PC-3 (cell line): ENCODE results near the gene OGDH. TPM values are rescaled to one million over a fixed set of nuclear protein-coding genes. Genes with fewer than 3 reads are reported as not detected.
A peak's percentile ranks its signal among the peaks of the same experiment; 100 is the strongest.
"Not testable (repeated sequence)": the region's sequence is repeated elsewhere in the genome, so short reads cannot be mapped to it uniquely, and the experiment has no call there.

Experiments
- ATAC-seq: fragments of 200-7000 bp; cut with Tn5 transposase; 2 replicates; pipeline ENCODE4 v1.9.1; 2020; ENCODE audit warnings: mild to moderate bottlenecking, moderate library complexity
- BruUV-seq: library from RNA; stranded (reverse); fragments of 400-500 nt; replicated peaks from 2 replicates; lab custom pipeline; 2021; lab: Mats Ljungman, UMichigan
- CTCF ChIA-PET: fragments of 300-600 bp; sonication (Branson Sonifier 250); formaldehyde crosslinking; loops from one replicate; lab custom pipeline; 2022; ENCODE audit warnings: antibody characterized with exemption; lab: Charles Lee
- POLR2A ChIA-PET: fragments of 300-600 bp; sonication (Branson Sonifier 250); formaldehyde crosslinking; loops from one replicate; lab custom pipeline; 2022; ENCODE audit warnings: antibody characterized with exemption; ENCODE audit not compliant: unreplicated experiment; lab: Charles Lee
- DNase-seq: peaks from one replicate; pipeline ENCODE4 v3.0.0-alpha.2; 2015
- H2AFZ ChIP-seq: fragments of 300-600 bp; sonication (generic); 2 replicates; pipeline ENCODE4 v1.6.0; 2016; ENCODE audit warnings: antibody characterized with exemption, low read length
- H3F3A ChIP-seq: fragments of 300-600 bp; sonication (generic); one replicate; pipeline ENCODE4 v1.6.0; 2017; ENCODE audit warnings: antibody characterized with exemption, low read length, control low read depth, mild to moderate bottlenecking; ENCODE audit not compliant: unreplicated experiment
- H3K27ac ChIP-seq: fragments of 300-600 bp; sonication (generic); 2 replicates; pipeline ENCODE4 v1.5.1; 2016; ENCODE audit warnings: mild to moderate bottlenecking, low read length
- H3K27me3 ChIP-seq: fragments of 300-600 bp; sonication (generic); 2 replicates; pipeline ENCODE4 v1.6.1; 2016; ENCODE audit warnings: low read length, mixed read lengths
- H3K36me3 ChIP-seq: fragments of 300-600 bp; sonication (generic); 2 replicates; pipeline ENCODE4 v1.6.1; 2016; ENCODE audit warnings: low read depth, mixed run types, low read length, mixed read lengths
- H3K4me1 ChIP-seq: fragments of 300-600 bp; sonication (generic); 2 replicates; pipeline ENCODE4 v1.5.1; 2016; ENCODE audit warnings: low read length; ENCODE audit not compliant: insufficient read depth
- H3K4me2 ChIP-seq: fragments of 300-600 bp; sonication (generic); 2 replicates; pipeline ENCODE4 v1.6.0; 2016; ENCODE audit warnings: low read length
- H3K4me3 ChIP-seq: fragments of 300-600 bp; sonication (generic); 2 replicates; pipeline ENCODE4 v1.5.1; 2016; ENCODE audit warnings: mild to moderate bottlenecking, low read length, mixed read lengths
- H3K79me2 ChIP-seq: fragments of 300-600 bp; sonication (generic); 2 replicates; pipeline ENCODE4 v1.6.1; 2017; ENCODE audit warnings: low read length, mixed read lengths
- H3K9ac ChIP-seq: fragments of 300-600 bp; sonication (generic); 2 replicates; pipeline ENCODE4 v1.6.0; 2016; ENCODE audit warnings: mild to moderate bottlenecking, low read length
- H3K9me2 ChIP-seq: fragments of 300-600 bp; sonication (generic); replicated peaks from 2 replicates; pipeline ENCODE4 v1.6.1; 2016; ENCODE audit warnings: mixed run types, low read length, mixed read lengths
- H3K9me3 ChIP-seq: fragments of 300-600 bp; sonication (generic); 2 replicates; pipeline ENCODE4 v1.6.1; 2016; ENCODE audit warnings: low read length, mixed read lengths
- H4K20me1 ChIP-seq: fragments of 300-600 bp; sonication (generic); 2 replicates; pipeline ENCODE4 v1.6.1; 2016; ENCODE audit warnings: low read length, mixed read lengths
- CTCF ChIP-seq: fragments of 300-600 bp; sonication (generic); conservative IDR thresholded peaks from 2 replicates; pipeline ENCODE4 v1.5.1; 2017; ENCODE audit warnings: antibody characterized with exemption, low read depth, mild to moderate bottlenecking, low read length
- EZH2 ChIP-seq: fragments of 300-600 bp; sonication (generic); IDR thresholded peaks from one replicate; pipeline ENCODE4 v1.6.1; 2017; ENCODE audit warnings: antibody characterized with exemption, mild to moderate bottlenecking, low read length; ENCODE audit not compliant: unreplicated experiment
- EZH2phosphoT487 ChIP-seq: fragments of 300-600 bp; sonication (generic); IDR thresholded peaks from 2 replicates; pipeline ENCODE4 v1.6.1; 2018; ENCODE audit warnings: mild to moderate bottlenecking, antibody characterized with exemption, low read length, borderline replicate concordance
- intact Hi-C: fragments of 100-400 bp; cut with micrococcal nuclease; formaldehyde crosslinking; loops from 2 replicates; pipeline ENCODE4 v1.9.0; 2023
- total RNA-seq: library from RNA; depleted of rRNA; stranded (reverse); fragments of >200 nt; gene quantifications from 2 replicates; pipeline ENCODE4 v1.2.3, GENCODE V29; 2014

Gene OGDH
- total RNA-seq, 1 experiment from 2014 or later: 66.2 TPM

DNA sequence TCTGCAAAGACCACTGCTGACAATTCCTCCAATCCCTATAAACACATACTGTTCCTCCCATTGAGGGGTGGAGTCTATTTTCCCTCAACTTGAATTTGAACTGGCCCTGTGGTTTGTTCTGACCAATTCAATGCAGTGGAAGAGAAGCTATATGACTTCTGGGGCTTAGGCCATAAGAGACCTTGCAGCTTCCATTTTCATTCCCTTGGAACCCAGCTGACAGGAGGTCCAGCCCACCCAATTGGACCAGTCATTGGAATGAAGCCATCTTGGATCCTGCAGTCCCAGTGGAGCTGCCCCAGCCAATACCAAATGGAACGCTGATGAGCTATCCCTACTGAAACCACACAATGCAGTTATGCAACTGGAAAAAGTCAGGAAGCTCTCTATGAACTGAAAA lies 15.5 kb upstream of the OGDH start:
- POLR2A ChIA-PET: no interaction called here
- CTCF ChIA-PET: interaction anchor here (0.5 to 0.7 kb wide), 3 partner anchors 94 to 239 kb away, joined by 5 to 6 read pairs (median 5); no protein-coding TSS in a partner anchor

DNA sequence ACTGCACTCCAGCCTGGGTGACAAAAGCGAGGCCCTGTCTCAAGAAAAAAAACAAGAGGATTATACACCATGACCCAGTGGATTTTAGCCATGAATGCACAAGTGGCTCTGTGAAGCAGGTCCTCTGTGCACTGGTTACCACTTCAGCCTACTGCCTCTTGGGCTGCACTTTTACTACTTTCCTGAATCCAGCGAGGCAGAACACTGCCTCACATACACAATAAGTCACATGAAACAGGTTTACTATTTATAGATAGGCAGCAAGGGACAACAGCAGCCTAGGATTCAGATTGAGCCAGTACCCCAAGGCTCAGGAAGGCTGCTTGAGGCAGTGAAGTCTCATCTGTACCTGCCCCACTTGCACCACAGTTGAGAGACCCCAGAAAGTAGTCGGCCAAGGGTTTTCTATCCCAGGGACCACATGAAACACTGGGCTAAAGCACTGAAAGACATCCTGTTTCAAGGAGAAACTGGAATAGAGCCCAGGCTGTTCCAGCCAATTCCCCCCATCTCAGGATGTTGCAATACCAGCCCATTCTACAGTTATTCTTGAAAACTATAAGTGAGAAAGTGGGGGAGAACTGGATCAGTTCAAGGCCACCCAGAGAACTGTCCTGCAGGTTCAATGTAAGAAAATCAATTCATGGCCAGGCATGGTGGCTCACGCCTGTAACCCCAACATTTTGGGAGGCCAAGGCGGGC lies 10.3 kb upstream of the OGDH start:
- Histone ChIP-seq H3F3A (no peaks in the 10 kb centered on the region), H3K36me3 (no peaks in the 10 kb centered on the region), H3K79me2 (no peaks in the 10 kb centered on the region), H3K9me2 (no peaks in the 10 kb centered on the region), H3K4me2 (no peak overlapping the region), H3K27ac (no peak overlapping the region), H3K4me1 (no peaks in the 10 kb centered on the region), H3K9me3 (no peaks in the 10 kb centered on the region), H2AFZ (0 out of 2 replicates have a peak overlapping the region, but pooled peaks have one; percentile 10), H3K4me3 (no peak overlapping the region), H3K9ac (no peak overlapping the region), H3K27me3 (no peaks in the 10 kb centered on the region), H4K20me1 (no peaks in the 10 kb centered on the region)
- CTCF ChIA-PET: no interaction called here
- ATAC-seq (no peak), DNase-seq (no peak)
- BruUV-seq: no TSS peak
- TF ChIP-seq EZH2 (no peak), CTCF (no peak), EZH2phosphoT487 (no peak)
- intact Hi-C loops: no loop called here
- POLR2A ChIA-PET: no interaction called here

More for the DNA sequence above, 15.5 kb upstream of the OGDH start:
- Histone ChIP-seq H3K4me2 (no peak overlapping the region), H3K9me3 (no peaks in the 10 kb centered on the region), H2AFZ (no peak overlapping the region), H3K4me3 (no peak overlapping the region), H3K27ac (no peak overlapping the region), H3K9me2 (no peaks in the 10 kb centered on the region), H4K20me1 (no peaks in the 10 kb centered on the region), H3K36me3 (no peaks in the 10 kb centered on the region), H3K4me1 (peaks cover 8% of the 10 kb centered on the region; the same call in 1 of the 2 replicates), H3K27me3 (no peaks in the 10 kb centered on the region), H3K79me2 (no peaks in the 10 kb centered on the region), H3K9ac (no peak overlapping the region), H3F3A (no peaks in the 10 kb centered on the region)
- ATAC-seq: no peak
- DNase-seq: no peak
- no peak for TF ChIP-seq CTCF
- TF ChIP-seq EZH2phosphoT487: no peak
- no peak for TF ChIP-seq EZH2
- intact Hi-C loops: no loop called here
- no TSS peak for BruUV-seq

- H3K4me1 ChIP-seq, H3K9ac ChIP-seq, H4K20me1 ChIP-seq, DNase-seq, BruUV-seq, H2AFZ ChIP-seq, H3K4me2 ChIP-seq, POLR2A ChIA-PET, ATAC-seq, H3K27ac ChIP-seq, H3K9me3 ChIP-seq, H3K9me2 ChIP-seq, H3K4me3 ChIP-seq, intact Hi-C loops, H3K79me2 ChIP-seq, H3K36me3 ChIP-seq, H3F3A ChIP-seq, CTCF ChIA-PET, H3K27me3 ChIP-seq: not testable (repeated sequence)
Observed at GRCh38 chr7:44597181-44597580, 9.2 kb upstream of the OGDH start.
